Measurements from ENCODE around the gene LRRC70. TPM values are rescaled to one million over a fixed set of nuclear protein-coding genes. Genes with fewer than 3 reads are reported as not detected.
"Not testable (repeated sequence)": the region's sequence is repeated elsewhere in the genome, so short reads cannot be mapped to it uniquely, and the experiment has no call there.

The LRRC70 gene
- total RNA-seq, 5 donors from 2014 or later (not counting 1 experiment from before 2014, with no cell fraction given) = 0.43 to 4.5 (median 1.8) TPM

GRCh38 chr5:62617943-62618342 is 39.3 kb downstream of the LRRC70 start:
- H3K4me3 Mint-ChIP-seq = no peak overlapping the region
- no peaks in the 10 kb centered on the region for H3K9me3 Mint-ChIP-seq
- Histone ChIP-seq H3K4me1 (ENCODE audit: control insufficient read depth in 1 of 2, extremely low read depth in 1 of 2, insufficient read depth in 2 of 2, low read length in 2 of 2) (no peaks in the 10 kb centered on the region), H3K36me3 (ENCODE audit: control insufficient read depth in 2 of 2, extremely low read depth in 1 of 2, insufficient read depth in 1 of 2, low read length in 1 of 2) (no peaks in the 10 kb centered on the region), H3K4me3 (ENCODE audit: control insufficient read depth in 1 of 2, extremely low read depth in 1 of 2, low read length in 1 of 2) (no peak overlapping the region), H3K9me3 (no peaks in the 10 kb centered on the region), H3K27ac (ENCODE audit: low read length) (no peak overlapping the region), H3K27me3 (replicated peaks in 1 of 2; ENCODE audit: control insufficient read depth in 2 of 2, extremely low read depth in 1 of 2, insufficient read depth in 2 of 2, low read length in 1 of 2) (no peaks in the 10 kb centered on the region)
- H3K4me1 Mint-ChIP-seq = peaks cover 0 to 11% (median 0%) of the 10 kb centered on the region in 3 donors
- H3K36me3 Mint-ChIP-seq = peaks cover 24% of the 10 kb centered on the region
- ChIA-PET POLR2A (no interaction called here), CTCF (no interaction called here)
- H3K27me3 Mint-ChIP-seq = no peaks in the 10 kb centered on the region
- H3K27ac Mint-ChIP-seq = no peak overlapping the region
- no peak for DNase-seq
- ATAC-seq (replicated peaks in 1 of 4) = no peak

- Histone ChIP-seq H3K36me3 (ENCODE audit: control insufficient read depth in 2 of 2, extremely low read depth in 1 of 2, insufficient read depth in 1 of 2, low read length in 1 of 2) (no peaks in the 10 kb centered on the region), H3K4me1 (ENCODE audit: control insufficient read depth in 1 of 2, extremely low read depth in 1 of 2, insufficient read depth in 2 of 2, low read length in 2 of 2) (no peaks in the 10 kb centered on the region), H3K27ac (ENCODE audit: low read length) (no peak overlapping the region), H3K27me3 (replicated peaks in 1 of 2; ENCODE audit: control insufficient read depth in 2 of 2, extremely low read depth in 1 of 2, insufficient read depth in 2 of 2, low read length in 1 of 2) (no peaks in the 10 kb centered on the region), H3K9me3 (no peaks in the 10 kb centered on the region), H3K4me3 (ENCODE audit: control insufficient read depth in 1 of 2, extremely low read depth in 1 of 2, low read length in 1 of 2) (no peak overlapping the region)
- Mint-ChIP-seq H3K27me3 (no peaks in the 10 kb centered on the region), H3K4me1 (peaks cover 0 to 4% (median 0%) of the 10 kb centered on the region in 3 donors), H3K4me3 (no peak overlapping the region), H3K27ac (no peak overlapping the region), H3K9me3 (no peaks in the 10 kb centered on the region), H3K36me3 (peaks cover 4% of the 10 kb centered on the region)
- no peak for DNase-seq
- WGBS (ENCODE audit: insufficient coverage) = 97% methylated on average over 4 of the region's 5 CpGs
- CTCF ChIA-PET = no interaction called here
- POLR2A ChIA-PET = no interaction called here
- no peak for ATAC-seq (replicated peaks in 1 of 4)
These were observed 42.1 kb downstream of the LRRC70 start for GRCh38 chr5:62620761-62621160.

- ATAC-seq (replicated peaks in 1 of 4) (no peak), DNase-seq (no peak)
- no peaks in the 10 kb centered on the region for H3K9me3 ChIP-seq
- Mint-ChIP-seq H3K36me3 (peaks cover 4% of the 10 kb centered on the region), H3K27me3 (no peaks in the 10 kb centered on the region), H3K4me3 (no peak overlapping the region), H3K27ac (no peak overlapping the region), H3K9me3 (no peaks in the 10 kb centered on the region), H3K4me1 (peaks cover 0 to 4% (median 0%) of the 10 kb centered on the region in 3 donors)
- no peak overlapping the region for H3K27ac ChIP-seq (ENCODE audit: low read length)
- H3K4me1 ChIP-seq (ENCODE audit: control insufficient read depth in 1 of 2, extremely low read depth in 1 of 2, insufficient read depth in 2 of 2, low read length in 2 of 2) = no peaks in the 10 kb centered on the region
- 100% methylated on average over 1 of the region's 6 CpGs for WGBS (ENCODE audit: insufficient coverage)
- CTCF ChIA-PET = no interaction called here
- H3K36me3 ChIP-seq (ENCODE audit: control insufficient read depth in 2 of 2, extremely low read depth in 1 of 2, insufficient read depth in 1 of 2, low read length in 1 of 2) = peaks cover 0 to 1% of the 10 kb centered on the region in 2 donors
- no peak overlapping the region for H3K4me3 ChIP-seq (ENCODE audit: control insufficient read depth in 1 of 2, extremely low read depth in 1 of 2, low read length in 1 of 2)
- POLR2A ChIA-PET = no interaction called here
- H3K27me3 ChIP-seq (replicated peaks in 1 of 2; ENCODE audit: control insufficient read depth in 2 of 2, extremely low read depth in 1 of 2, insufficient read depth in 2 of 2, low read length in 1 of 2) = no peaks in the 10 kb centered on the region
These were observed 42.7 kb downstream of the LRRC70 start for GRCh38 chr5:62621280-62621679.

GRCh38 chr5:62623271-62623670 is 44.7 kb downstream of the LRRC70 start:
- ATAC-seq (replicated peaks in 1 of 4) = no peak
- CTCF ChIA-PET = no interaction called here
- H3K4me3 Mint-ChIP-seq = no peak overlapping the region
- POLR2A ChIA-PET = interaction anchor here in 1 of 2 donors (0.6 to 0.7 kb wide), 3 partner anchors 8 to 281 kb away, joined by 3 to 6 read pairs (median 5); no protein-coding TSS in a partner anchor
- H3K9me3 ChIP-seq = no peaks in the 10 kb centered on the region
- no peak overlapping the region for H3K27ac ChIP-seq (ENCODE audit: low read length)
- peaks cover 4% of the 10 kb centered on the region for H3K36me3 Mint-ChIP-seq
- peaks cover 3 to 12% of the 10 kb centered on the region in 2 donors for H3K36me3 ChIP-seq (ENCODE audit: control insufficient read depth in 2 of 2, extremely low read depth in 1 of 2, insufficient read depth in 1 of 2, low read length in 1 of 2)
- no peaks in the 10 kb centered on the region for H3K27me3 ChIP-seq (replicated peaks in 1 of 2; ENCODE audit: control insufficient read depth in 2 of 2, extremely low read depth in 1 of 2, insufficient read depth in 2 of 2, low read length in 1 of 2)
- no peak overlapping the region for H3K4me3 ChIP-seq (ENCODE audit: control insufficient read depth in 1 of 2, extremely low read depth in 1 of 2, low read length in 1 of 2)
- H3K4me1 ChIP-seq (ENCODE audit: control insufficient read depth in 1 of 2, extremely low read depth in 1 of 2, insufficient read depth in 2 of 2, low read length in 2 of 2) = no peaks in the 10 kb centered on the region
- H3K4me1 Mint-ChIP-seq = peaks cover 0 to 4% (median 0%) of the 10 kb centered on the region in 3 donors
- no peaks in the 10 kb centered on the region for H3K9me3 Mint-ChIP-seq
- DNase-seq = no peak
- H3K27me3 Mint-ChIP-seq = no peaks in the 10 kb centered on the region
- WGBS (ENCODE audit: insufficient coverage) = no CpG with 5 or more reads among the region's 1 CpG
- no peak overlapping the region for H3K27ac Mint-ChIP-seq

- DNase-seq; H3K4me3 ChIP-seq (ENCODE audit: control insufficient read depth in 1 of 2, extremely low read depth in 1 of 2, low read length in 1 of 2); H3K9me3 ChIP-seq; H3K36me3 Mint-ChIP-seq; H3K9me3 Mint-ChIP-seq; H3K4me3 Mint-ChIP-seq; CTCF ChIA-PET; H3K27ac ChIP-seq (ENCODE audit: low read length); H3K4me1 Mint-ChIP-seq; ATAC-seq (replicated peaks in 1 of 4); H3K4me1 ChIP-seq (ENCODE audit: control insufficient read depth in 1 of 2, extremely low read depth in 1 of 2, insufficient read depth in 2 of 2, low read length in 2 of 2); H3K27me3 ChIP-seq (replicated peaks in 1 of 2; ENCODE audit: control insufficient read depth in 2 of 2, extremely low read depth in 1 of 2, insufficient read depth in 2 of 2, low read length in 1 of 2); H3K27me3 Mint-ChIP-seq: not testable (repeated sequence)
- H3K27ac Mint-ChIP-seq = peak overlapping the region in 1 of 2 donors; percentile 44
- 90% methylated on average over 3 of the region's 7 CpGs for WGBS (ENCODE audit: insufficient coverage)
- H3K36me3 ChIP-seq (ENCODE audit: control insufficient read depth in 2 of 2, extremely low read depth in 1 of 2, insufficient read depth in 1 of 2, low read length in 1 of 2) = peaks cover 3 to 15% of the 10 kb centered on the region in 2 donors
- POLR2A ChIA-PET = interaction anchor here in 1 of 2 donors (0.7 kb wide), 1 partner anchor 46 kb away, joined by 4 read pairs; the partner anchor contains the start of gene LRRC70
These were observed 45.8 kb downstream of the LRRC70 start for GRCh38 chr5:62624436-62624835.

GRCh38 chr5:62626534-62626933 is 47.9 kb downstream of the LRRC70 start:
- Mint-ChIP-seq H3K4me1 (peaks cover 0 to 1% (median 0%) of the 10 kb centered on the region in 3 donors), H3K36me3 (peaks cover 11% of the 10 kb centered on the region), H3K9me3 (no peaks in the 10 kb centered on the region), H3K27ac (peak overlapping the region in 1 of 2 donors; percentile 68), H3K4me3 (no peak overlapping the region), H3K27me3 (no peaks in the 10 kb centered on the region)
- peaks cover 3 to 15% of the 10 kb centered on the region in 2 donors for H3K36me3 ChIP-seq (ENCODE audit: control insufficient read depth in 2 of 2, extremely low read depth in 1 of 2, insufficient read depth in 1 of 2, low read length in 1 of 2)
- ATAC-seq (replicated peaks in 1 of 4) (no peak), DNase-seq (no peak)
- CTCF ChIA-PET = no interaction called here
- H3K4me3 ChIP-seq (ENCODE audit: control insufficient read depth in 1 of 2, extremely low read depth in 1 of 2, low read length in 1 of 2) = no peak overlapping the region
- H3K4me1 ChIP-seq (ENCODE audit: control insufficient read depth in 1 of 2, extremely low read depth in 1 of 2, insufficient read depth in 2 of 2, low read length in 2 of 2) = no peaks in the 10 kb centered on the region
- no CpG with 5 or more reads among the region's 2 CpGs for WGBS (ENCODE audit: insufficient coverage)
- H3K9me3 ChIP-seq = no peaks in the 10 kb centered on the region
- no peaks in the 10 kb centered on the region for H3K27me3 ChIP-seq (replicated peaks in 1 of 2; ENCODE audit: control insufficient read depth in 2 of 2, extremely low read depth in 1 of 2, insufficient read depth in 2 of 2, low read length in 1 of 2)
- H3K27ac ChIP-seq (ENCODE audit: low read length) = no peak overlapping the region
- POLR2A ChIA-PET = no interaction called here

GRCh38 chr5:62627121-62627520 is 48.5 kb downstream of the LRRC70 start:
- ChIA-PET CTCF (no interaction called here), POLR2A (interaction anchor here in 1 of 2 donors (0.7 kb wide), 1 partner anchor 71 kb away, joined by 3 read pairs; no protein-coding TSS in a partner anchor)
- no peak overlapping the region for H3K27ac ChIP-seq (ENCODE audit: low read length)
- WGBS (ENCODE audit: insufficient coverage) = 100% methylated on average over 1 of the region's 3 CpGs
- peaks cover 0 to 6% (median 0%) of the 10 kb centered on the region in 3 donors for H3K4me1 Mint-ChIP-seq
- no peaks in the 10 kb centered on the region for H3K9me3 ChIP-seq
- H3K4me3 ChIP-seq (ENCODE audit: control insufficient read depth in 1 of 2, extremely low read depth in 1 of 2, low read length in 1 of 2) = no peak overlapping the region
- H3K27ac Mint-ChIP-seq = peak overlapping the region in 1 of 2 donors; percentile 68
- H3K27me3 ChIP-seq (replicated peaks in 1 of 2; ENCODE audit: control insufficient read depth in 2 of 2, extremely low read depth in 1 of 2, insufficient read depth in 2 of 2, low read length in 1 of 2) = no peaks in the 10 kb centered on the region
- peaks cover 11% of the 10 kb centered on the region for H3K36me3 Mint-ChIP-seq
- H3K27me3 Mint-ChIP-seq = no peaks in the 10 kb centered on the region
- no peak for DNase-seq
- peaks cover 3 to 15% of the 10 kb centered on the region in 2 donors for H3K36me3 ChIP-seq (ENCODE audit: control insufficient read depth in 2 of 2, extremely low read depth in 1 of 2, insufficient read depth in 1 of 2, low read length in 1 of 2)
- ATAC-seq (replicated peaks in 1 of 4) = no peak
- H3K4me3 Mint-ChIP-seq = no peak overlapping the region
- H3K9me3 Mint-ChIP-seq = no peaks in the 10 kb centered on the region
- no peaks in the 10 kb centered on the region for H3K4me1 ChIP-seq (ENCODE audit: control insufficient read depth in 1 of 2, extremely low read depth in 1 of 2, insufficient read depth in 2 of 2, low read length in 2 of 2)

Data from T-cell (primary cell).